A673 (cell line): ENCODE results near the gene AARS2.

Experiments used
- CTCF ChIP-seq: fragments of 300-800, 200-600 bp; sonication (generic); conservative IDR thresholded peaks from 2 replicates; pipeline ENCODE4 v1.5.1; 2017; ENCODE audit warnings: low read depth, mild to moderate bottlenecking, antibody characterized with exemption, low read length, moderate library complexity, mixed read lengths
- EZH2 ChIP-seq: fragments of 200-600 bp; sonication (generic); IDR thresholded peaks from 2 replicates; pipeline ENCODE4 v1.6.1; 2017; ENCODE audit warnings: borderline replicate concordance, low read depth, mild to moderate bottlenecking, mixed read lengths, antibody characterized with exemption, low read length; ENCODE audit not compliant: poor library complexity, severe bottlenecking

DNA sequence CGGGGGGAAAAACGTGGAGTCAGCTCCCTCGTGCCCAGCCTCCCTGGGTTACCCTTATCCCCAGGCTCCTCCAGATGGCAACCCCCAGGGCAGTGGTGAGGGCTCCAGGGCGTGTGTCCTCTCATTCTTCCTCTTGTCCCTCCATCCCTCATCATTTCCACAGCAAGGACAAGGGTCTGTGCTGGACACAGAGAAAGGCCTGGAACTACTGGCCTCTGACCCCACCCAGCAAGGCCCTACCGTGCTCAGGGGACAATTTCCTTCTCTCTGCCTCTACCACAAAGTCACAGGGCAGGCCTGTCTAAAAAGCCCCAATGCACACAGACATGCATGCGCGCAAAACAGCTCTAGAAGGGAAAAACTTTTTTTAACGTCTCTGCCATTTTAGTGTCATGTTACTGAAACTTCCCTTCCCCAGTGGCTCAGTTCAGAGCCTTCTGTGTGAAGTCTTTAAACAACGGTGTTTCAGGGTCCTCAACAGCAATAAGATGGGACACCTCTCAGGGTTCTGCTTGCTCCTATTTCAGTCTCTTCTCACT lies 54.8 kb downstream of the AARS2 start:
- no peak for TF ChIP-seq CTCF
- TF ChIP-seq EZH2, result no peak
